ENCODE measurements around the gene PIAS4.
"Not testable (repeated sequence)": the region's sequence is repeated elsewhere in the genome, so short reads cannot be mapped to it uniquely, and the experiment has no call there.

Gene PIAS4

GRCh38 chr19:3987619-3988371 is 19.7 kb upstream of the PIAS4 start:
- FAIRE-seq (peak; percentile 36), DNase-seq (ENCODE audit: extremely low spot score, insufficient read length, low read depth) (peak; percentile 69)

GRCh38 chr19:3990815-3991117 is 16.8 kb upstream of the PIAS4 start:
- FAIRE-seq: no peak

GRCh38 chr19:3995607-3996006 is 11.9 kb upstream of the PIAS4 start:
- FAIRE-seq (no peak), DNase-seq (ENCODE audit: extremely low spot score, insufficient read length, low read depth) (no peak)

More at GRCh38 chr19:3990815-3991117, 16.8 kb upstream of the PIAS4 start:
- no peak for DNase-seq (ENCODE audit: extremely low spot score, insufficient read length, low read depth)

- not testable (repeated sequence) for FAIRE-seq
Observed at GRCh38 chr19:3998667-3999412, 8.7 kb upstream of the PIAS4 start.

GRCh38 chr19:4000798-4001197 is 6.7 kb upstream of the PIAS4 start:
- not testable (repeated sequence) for DNase-seq (ENCODE audit: extremely low spot score, insufficient read length, low read depth); FAIRE-seq

More at GRCh38 chr19:3998667-3999412, 8.7 kb upstream of the PIAS4 start:
- not testable (repeated sequence) for DNase-seq (ENCODE audit: extremely low spot score, insufficient read length, low read depth)

GRCh38 chr19:4005436-4005835 is 2.1 kb upstream of the PIAS4 start:
- DNase-seq (ENCODE audit: extremely low spot score, insufficient read length, low read depth); FAIRE-seq: not testable (repeated sequence)

GRCh38 chr19:4007836-4008539 is 452 bp downstream of the PIAS4 start:
- FAIRE-seq (no peak), DNase-seq (ENCODE audit: extremely low spot score, insufficient read length, low read depth) (no peak)

GRCh38 chr19:4009990-4010807 is 2.7 kb downstream of the PIAS4 start:
- FAIRE-seq (no peak), DNase-seq (ENCODE audit: extremely low spot score, insufficient read length, low read depth) (no peak)

GRCh38 chr19:4010808-4011110 is 3.2 kb downstream of the PIAS4 start:
- no peak for FAIRE-seq

GRCh38 chr19:4011430-4011829 is 3.9 kb downstream of the PIAS4 start:
- not testable (repeated sequence) for DNase-seq (ENCODE audit: extremely low spot score, insufficient read length, low read depth); FAIRE-seq

More at GRCh38 chr19:4010808-4011110, 3.2 kb downstream of the PIAS4 start:
- DNase-seq (ENCODE audit: extremely low spot score, insufficient read length, low read depth): no peak

GRCh38 chr19:4012092-4012974 is 4.8 kb downstream of the PIAS4 start:
- no peak for FAIRE-seq
- DNase-seq (ENCODE audit: extremely low spot score, insufficient read length, low read depth): no peak

- FAIRE-seq (no peak), DNase-seq (ENCODE audit: extremely low spot score, insufficient read length, low read depth) (no peak)
Observed at GRCh38 chr19:4012975-4013634, 5.6 kb downstream of the PIAS4 start.

GRCh38 chr19:4013886-4014540 is 6.5 kb downstream of the PIAS4 start:
- FAIRE-seq (no peak), DNase-seq (ENCODE audit: extremely low spot score, insufficient read length, low read depth) (no peak)

GRCh38 chr19:4014541-4015491 is 7.3 kb downstream of the PIAS4 start:
- FAIRE-seq (peak; percentile 50), DNase-seq (ENCODE audit: extremely low spot score, insufficient read length, low read depth) (no peak)

GRCh38 chr19:4015705-4016402 is 8.3 kb downstream of the PIAS4 start:
- no peak for FAIRE-seq
- no peak for DNase-seq (ENCODE audit: extremely low spot score, insufficient read length, low read depth)

GRCh38 chr19:4016486-4016885 is 8.9 kb downstream of the PIAS4 start:
- no peak for DNase-seq (ENCODE audit: extremely low spot score, insufficient read length, low read depth)
- no peak for FAIRE-seq
